GM19035 (cell line): ENCODE measurements around the gene CDC42BPG.

ENCODE experiments used
- ATAC-seq: cut with Tn5 transposase; IDR thresholded peaks from one replicate; pipeline ENCODE4 v1.9.1; 2021; ENCODE audit not compliant: unreplicated experiment

Gene CDC42BPG

DNA sequence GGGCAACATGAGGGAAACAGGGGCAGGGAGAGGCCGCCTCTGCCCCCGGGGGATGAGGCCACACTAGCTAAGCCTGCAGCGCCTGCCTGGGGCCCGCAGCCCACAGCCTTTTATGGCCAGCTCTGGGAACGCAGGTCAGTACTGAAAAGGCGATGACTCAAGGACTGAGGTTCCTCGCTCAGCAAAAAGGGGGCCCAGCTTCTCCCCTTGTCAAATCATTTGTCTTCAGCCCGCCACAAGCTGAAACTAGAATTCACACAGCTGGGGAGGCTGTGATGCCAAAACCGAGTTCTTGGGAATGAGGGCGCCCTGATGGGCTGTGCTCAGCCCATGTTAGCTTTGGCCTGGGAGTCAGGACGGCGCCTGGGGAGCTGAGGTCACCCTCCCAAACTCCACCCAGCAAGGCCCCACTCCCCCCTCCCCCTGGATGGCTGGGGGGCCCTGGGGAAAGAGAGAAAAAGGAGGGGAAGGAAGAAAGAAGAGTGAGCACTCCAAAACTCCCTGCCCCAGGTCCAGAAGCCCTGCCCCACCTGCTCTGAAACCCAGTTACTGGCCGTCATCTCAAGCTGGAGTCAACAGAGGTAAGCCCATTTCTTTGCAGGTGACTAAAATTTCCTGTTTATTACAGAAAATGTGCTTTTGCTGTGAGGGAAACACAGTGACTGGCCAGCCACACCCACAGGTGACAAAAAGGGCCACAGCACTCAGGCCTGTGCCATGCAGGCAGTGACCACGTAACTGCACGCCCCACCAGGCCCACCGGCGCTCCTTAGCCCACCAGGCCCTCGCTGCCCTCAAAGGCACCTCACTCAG, 20.2 kb upstream of the CDC42BPG start:
- ATAC-seq, result peak; percentile 25

DNA sequence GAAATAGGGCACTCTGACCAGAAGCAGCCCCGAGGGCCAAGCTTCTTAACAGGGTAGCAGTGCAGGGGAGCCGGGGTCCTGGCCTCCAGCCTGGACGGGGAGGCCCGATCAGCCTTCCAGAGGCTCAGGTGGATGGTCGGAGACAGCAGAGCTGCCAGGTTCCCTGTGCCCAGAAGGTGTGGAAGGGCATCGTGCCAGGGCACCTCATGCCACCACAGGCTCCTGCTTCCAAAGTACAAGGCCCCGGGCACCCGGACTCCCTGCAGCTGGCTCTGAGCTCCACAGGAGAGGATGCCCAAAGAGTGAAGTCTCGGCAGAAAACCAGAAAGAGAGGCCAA, 19.7 kb upstream of the CDC42BPG start:
- no peak for ATAC-seq

DNA sequence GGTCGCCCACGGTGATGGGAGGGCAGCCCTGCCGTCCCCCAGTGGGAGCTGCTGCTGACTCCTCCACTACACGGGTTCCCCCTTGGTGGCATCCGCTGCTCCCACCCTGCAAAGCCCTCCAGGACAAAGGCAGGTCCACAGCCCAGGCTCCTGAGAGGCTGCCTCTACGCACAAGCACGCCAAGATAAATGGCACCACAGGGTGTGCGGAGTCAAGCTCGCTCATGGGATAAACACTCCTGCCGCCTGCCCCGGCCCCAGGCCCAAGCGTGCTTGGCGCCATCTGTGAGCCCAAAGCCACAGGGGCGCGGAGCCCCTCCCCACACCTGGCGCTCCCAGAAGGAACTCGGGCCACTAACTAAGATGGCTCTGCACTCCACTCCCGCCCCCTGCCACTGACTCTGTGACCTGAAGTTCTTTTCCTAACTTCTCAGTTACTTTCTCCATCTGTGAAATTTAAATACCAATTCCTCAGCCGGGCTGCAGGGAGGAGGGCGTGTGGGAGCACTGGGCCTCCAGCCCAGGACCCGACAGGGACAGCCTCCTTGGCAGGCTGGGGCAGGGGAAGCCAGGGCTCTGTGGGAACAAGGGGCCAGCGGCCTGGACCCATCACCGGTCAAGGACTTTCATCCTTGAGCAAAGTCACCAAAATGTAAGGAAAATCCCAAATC, 19.1 kb upstream of the CDC42BPG start:
- ATAC-seq, result no peak

DNA sequence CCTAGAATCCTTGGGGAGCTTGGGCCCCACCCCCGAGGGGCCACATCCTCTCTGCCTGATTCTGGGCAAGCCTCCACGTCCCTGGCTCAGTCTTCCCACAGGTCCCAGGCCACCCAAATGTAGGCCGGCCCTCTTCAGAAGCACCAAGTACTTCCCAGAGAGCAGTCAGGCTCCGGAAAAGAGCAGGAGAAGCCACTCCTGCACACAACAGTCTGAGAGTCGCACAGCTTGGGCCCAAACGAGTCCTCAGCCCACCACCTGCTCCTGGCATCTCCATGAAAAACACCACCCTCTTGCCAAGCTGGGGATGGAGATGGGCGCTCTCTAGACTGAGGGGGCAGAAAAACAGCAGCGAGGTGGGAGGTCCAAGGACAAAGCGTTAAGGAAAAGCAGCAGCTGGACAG, 18.5 kb upstream of the CDC42BPG start:
- ATAC-seq, result no peak

DNA sequence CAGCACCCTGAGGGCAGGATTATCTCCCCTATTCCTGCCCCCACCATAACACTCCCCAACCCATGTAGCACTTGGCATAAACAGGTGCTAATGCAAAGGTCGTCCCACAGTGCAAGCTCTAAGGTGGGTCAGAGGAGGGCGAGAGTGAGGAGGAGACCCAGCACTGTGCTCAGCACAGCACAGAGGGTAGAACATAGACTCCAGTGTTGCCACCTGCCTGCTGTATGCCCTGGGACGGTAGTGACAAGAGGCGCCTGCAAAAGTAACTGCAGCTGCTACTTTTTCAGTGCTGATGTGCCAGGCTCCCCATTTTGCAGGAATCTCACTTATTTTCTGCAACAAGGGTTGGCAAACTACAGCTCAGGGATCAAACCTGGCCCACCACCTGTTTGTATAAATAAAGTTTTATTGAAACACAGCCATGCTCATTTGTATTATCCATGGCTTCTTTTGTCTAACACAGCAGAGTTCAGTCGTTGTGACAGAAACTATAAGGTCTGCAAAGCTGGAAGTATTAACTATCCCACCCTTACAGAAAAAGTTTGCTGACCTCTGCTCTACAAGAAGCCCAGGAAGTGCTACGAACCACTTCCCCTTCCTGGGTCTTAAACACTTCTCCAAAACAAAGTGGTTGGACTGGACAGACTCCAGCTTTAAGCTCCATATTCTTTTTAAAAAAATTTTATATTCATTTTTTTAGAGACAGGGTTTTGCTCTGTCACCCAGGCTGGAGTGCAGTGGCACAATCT, 16.9 kb upstream of the CDC42BPG start:
- ATAC-seq, result no peak

DNA sequence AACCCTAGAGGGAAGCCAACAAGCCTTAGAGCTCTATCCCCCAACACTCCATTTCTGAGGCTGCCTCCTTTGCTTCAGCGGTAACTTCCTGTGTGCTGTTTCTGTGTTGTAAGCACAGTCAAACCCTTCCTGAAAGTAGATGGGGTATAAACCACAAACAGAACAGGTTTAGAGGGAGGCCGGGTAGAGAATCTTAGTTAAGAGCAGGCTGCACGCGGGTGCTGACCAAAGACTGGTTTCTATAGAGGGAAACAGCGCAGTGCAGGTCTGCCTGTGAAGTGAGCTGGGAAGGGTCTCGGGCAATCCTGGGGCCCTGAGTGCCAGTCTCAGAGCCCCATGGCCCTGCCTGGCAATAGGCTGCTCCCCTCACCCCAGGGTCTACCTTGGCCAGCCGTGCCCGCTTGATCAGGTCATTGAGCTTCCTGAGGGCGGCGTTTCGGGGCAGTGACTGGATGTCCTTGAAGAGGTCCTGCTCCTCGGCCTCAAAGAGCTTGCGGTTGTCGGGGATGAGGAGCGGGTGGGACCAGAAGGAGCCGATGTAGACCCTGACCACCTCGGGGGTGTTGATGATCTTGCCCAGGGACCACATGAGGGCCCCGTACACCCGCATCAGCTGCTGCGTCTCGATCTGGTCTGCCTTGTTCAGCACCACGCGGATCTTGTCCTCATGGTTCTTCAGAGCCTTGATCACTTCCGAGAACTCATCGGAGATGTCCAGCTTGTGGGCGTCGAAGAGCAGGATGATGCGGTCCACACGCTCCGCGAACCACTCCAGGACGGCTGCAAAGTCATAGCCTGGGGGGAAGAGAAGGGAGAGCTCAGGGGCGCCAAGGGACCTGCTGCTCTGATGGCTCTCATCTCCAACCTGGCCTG, 15.3 kb upstream of the CDC42BPG start:
- peak; percentile 74 for ATAC-seq

DNA sequence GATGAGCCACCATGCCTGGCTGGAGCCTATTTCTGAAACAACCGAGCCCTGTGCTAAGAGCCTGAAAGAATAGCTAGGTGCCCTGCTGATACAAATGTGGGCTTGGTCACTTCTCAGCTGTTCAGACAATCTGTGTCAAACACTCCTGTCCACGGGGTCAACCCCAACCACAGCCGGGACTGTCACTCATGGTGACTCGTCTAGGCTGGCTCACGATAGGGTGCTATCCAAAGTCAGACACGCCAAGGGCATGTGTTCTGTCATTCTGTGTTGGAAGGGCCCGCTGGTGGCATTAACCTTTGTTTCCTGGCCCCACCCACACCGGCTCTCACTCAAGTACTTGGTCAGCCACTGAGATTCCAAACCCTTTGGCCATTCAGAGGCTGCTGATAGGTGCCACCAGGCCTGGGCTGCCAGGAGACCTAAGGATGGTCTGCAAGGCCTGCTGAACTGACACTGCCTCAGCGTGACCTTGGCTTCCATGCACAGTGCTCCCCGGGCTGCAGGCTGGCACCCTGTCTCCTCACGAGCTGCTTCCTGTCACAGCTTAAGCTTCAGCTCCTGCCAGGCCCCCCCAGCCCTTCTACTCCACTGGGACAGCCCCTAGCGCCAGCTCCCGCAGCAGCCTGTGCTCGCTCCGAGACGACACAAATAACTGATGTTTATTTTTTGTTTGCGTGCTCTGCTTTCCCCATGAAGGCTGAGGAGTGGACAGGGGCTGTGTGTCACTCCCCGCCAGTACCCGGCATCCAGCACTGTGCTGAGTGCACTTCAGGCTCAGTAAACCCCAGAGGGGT, 14.2 kb upstream of the CDC42BPG start:
- ATAC-seq, result peak; percentile 6

DNA sequence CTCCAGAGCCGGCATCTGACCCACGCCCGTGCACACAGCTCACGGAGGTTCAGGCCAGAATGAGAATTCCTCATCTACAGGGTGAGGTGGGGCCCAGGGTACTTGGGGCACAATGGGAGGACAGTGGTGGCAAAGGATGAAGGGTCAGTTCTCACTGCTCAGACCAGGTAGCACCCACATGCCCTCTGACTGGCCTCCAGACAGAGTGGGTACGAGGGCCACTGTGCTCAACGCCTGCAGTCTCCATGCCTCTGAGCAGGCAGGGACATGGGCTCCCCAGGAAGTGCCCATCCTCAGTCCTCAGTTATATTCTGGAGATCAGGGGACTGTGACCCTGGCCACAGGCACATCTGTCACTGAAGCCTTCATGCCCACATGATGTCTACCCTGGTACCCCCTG, 13.0 kb upstream of the CDC42BPG start:
- ATAC-seq, result no peak

DNA sequence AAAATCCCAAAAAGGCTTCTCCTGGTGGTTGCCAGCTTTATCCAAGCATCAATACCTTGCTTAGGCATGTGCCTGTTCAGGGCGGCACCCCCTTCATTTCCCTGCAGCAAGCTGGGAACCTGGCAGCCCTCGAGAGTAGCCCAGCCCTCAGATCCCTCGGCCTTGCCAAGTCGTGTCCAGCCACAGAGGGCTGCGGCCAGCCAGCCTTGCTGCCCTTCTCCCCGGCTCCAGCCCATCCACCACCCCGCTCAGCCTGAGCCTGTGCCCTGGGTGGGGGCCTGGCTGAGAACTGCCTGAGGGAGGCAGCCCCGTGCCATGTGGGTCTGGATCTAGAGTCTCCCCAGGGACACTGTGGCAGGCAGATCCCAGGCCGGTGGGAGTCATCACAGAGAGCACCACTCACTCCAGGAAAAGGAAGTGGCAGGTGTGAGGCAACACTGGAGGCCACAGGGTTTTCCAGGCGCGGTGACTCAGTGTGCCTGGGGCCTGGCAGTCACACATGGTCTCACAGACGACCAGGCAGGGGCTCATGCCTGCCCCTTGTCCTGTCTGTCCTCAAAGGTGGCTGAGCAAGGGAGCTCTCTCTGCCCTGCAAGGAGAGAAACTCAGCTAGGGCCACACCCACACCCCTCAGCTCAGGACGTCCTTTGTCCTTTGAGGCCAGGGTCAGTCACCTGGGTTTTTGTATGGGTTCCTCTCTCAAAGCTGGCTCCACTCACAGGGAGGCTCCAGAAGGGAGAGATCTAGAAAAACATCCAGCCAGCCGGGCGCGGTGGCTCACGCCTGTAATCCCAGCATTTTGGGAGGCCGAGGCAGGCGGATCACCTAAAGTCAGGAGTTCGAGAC, 12.2 kb upstream of the CDC42BPG start:
- ATAC-seq, result no peak

DNA sequence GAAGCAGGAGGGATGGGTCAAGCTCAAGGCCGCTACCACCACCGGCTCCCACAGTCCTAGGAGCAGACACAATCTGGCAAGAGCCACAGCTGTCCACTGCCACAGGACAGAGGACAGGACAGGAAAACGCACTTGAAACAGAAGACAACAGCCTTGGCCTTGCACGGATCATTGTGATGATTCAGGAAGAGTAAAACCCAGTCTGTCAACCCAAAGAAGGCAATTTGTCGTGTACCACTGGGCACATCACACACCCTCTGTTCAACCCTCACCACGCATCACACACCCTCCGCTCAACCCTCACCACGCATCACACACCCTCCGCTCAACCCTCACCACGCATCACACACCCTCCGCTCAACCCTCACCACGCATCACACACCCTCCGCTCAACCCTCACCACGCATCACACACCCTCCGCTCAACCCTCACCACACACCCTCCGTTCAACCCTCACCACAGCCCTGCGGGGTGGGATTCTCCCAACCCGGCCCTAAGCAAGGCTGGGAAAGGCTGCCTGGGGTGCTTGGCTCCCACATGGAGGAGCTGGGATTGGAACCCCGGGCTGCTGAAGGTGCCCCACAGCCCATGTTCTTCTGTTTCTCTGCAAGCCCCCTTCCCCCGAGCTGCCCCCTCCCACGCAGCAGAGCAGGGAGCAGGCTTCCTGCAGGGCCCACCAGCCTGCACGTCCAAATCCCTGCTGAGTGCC, 11.3 kb upstream of the CDC42BPG start:
- no peak for ATAC-seq

DNA sequence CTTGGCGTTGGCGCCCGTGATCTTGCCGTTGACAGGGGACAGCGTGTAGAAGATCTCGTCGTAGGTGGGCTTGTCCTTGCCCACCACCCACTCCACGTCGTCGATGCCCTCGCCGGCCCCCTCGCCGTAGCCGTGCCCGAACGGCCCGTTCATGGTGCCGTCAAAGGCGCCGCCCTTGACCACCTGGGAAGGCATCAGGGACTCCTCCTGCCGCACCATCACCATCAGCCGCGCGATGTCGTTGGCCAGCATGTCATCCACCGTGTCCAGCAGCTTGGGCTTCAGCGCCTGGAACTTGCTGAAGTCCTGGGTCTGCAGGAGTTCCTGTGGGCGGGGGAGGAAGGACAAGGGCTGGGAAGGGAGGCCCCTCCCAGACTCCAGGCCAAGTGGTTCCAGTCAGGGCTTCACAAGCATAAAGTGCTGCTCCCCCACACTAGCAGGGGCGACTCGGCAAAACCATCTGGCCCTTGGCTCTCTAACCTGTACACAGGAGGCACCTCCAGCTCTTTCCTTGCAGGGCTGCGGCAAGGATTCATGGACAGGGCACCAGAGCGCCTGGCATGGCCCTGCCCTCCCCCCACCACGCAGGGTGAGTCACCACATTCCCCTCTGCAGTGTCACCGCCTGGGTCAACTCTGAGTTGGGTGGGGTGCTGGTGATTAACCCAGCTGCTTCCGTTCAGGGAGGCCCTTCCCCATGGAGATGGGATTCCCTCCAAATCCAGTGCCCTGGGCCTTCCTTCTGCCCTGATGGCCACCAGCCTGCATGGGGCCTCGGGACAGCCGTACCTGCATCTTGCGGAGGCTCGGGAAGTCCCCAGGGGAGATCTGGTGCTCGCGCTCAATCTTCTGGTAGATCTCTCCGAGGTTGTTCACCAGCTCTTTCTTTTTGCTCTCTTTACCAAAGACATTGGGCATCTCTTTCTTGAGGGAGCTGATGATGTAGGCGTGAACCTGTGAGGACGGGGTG, 10.4 kb upstream of the CDC42BPG start:
- ATAC-seq, result no peak

DNA sequence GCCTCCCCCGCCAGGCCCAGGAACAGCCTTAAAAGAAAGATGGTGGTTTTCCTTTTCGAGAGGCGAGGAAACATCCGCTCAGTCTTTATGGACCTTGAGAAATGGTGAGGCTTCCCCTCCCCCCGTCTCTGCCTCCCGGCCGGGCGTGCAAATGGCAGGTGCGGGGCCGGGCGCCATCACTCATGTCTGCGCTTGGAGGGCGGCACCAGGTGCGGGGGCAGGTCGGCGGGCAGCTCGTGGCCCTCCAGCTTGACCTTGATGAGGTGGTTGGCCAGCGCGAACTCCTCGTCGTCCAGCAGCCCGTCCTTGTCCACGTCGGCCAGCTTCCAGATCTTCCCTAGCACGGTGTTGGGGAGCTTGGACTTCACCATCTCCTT, 9.7 kb upstream of the CDC42BPG start:
- no peak for ATAC-seq

DNA sequence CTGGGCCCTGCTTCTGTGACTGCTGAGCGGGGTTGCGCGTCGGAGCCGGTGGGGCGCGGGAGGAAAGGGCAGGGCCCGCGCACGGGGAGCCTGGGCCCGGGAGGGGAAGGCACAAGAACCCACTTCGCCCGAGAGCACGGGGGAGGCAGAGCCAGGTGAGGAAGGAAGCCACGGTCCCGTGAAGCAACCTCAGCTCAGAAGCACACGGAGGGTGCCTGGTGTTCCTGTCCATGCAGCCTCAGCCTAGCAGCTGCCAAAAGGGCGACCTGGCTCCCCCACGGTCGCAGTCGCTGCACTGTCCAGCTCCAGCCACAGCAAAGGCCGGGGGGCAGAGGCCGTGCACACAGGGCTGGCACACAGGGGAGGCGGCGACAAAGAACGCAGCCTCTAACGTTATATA, 9.3 kb upstream of the CDC42BPG start:
- no peak for ATAC-seq

DNA sequence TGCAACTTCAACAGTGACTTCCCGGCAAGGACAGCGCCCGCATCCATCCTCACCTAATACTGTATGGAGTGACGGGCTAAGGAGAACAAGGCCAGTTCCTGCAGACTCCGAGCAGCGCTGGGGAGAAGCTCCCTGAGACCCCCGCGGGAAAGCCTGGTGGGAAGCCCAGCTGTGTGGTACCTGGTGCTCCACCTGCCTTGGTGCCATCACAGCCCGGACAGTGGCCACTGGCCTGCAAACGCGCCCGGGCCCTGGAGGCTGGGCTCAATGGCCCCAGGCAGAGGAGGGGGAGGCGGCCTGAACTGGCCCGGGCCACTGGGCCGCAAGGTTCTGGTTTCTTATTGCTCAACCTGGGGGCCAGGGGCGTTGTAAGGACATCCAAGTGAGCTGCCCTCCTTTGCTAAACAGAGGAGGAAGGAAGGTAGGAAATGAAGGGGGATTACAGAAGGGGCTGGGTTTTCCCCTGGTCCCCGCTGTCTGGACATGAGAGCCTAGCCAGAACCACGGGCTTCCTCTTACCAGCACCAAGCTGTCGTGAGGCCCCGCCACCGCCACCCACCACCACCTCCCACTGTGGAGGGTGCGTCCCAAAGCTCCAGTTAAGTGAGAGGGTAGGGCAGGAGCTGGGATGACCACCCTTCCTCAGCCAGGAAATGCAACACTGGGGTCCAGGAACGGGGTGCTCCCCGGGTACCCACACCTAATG, 8.5 kb upstream of the CDC42BPG start:
- ATAC-seq, result no peak

DNA sequence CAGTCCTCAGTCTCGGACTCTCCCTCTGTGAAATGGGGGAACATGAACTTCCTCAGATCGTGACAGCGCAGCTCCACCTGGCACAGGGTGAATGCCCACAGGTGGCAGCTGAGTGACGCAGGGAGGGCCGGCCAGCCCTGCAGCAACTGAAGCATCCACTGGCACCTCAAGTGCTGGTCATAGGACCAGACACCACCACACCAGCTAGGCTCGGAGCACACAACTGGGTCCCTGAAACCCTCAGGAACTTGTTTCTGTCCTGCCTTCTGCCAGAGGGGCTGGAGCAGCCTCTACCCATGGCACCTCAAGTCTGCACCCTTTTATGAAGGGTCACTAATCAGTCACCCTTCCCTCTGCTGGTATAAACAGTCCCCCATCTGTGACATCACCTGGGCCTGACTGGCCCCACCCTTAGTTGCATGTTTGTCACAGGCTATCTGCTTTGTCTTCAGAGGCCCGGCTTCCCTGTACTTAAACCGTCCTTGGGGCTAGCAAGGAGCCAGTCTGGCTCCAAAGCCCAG, 7.4 kb upstream of the CDC42BPG start:
- ATAC-seq, result peak; percentile 5

DNA sequence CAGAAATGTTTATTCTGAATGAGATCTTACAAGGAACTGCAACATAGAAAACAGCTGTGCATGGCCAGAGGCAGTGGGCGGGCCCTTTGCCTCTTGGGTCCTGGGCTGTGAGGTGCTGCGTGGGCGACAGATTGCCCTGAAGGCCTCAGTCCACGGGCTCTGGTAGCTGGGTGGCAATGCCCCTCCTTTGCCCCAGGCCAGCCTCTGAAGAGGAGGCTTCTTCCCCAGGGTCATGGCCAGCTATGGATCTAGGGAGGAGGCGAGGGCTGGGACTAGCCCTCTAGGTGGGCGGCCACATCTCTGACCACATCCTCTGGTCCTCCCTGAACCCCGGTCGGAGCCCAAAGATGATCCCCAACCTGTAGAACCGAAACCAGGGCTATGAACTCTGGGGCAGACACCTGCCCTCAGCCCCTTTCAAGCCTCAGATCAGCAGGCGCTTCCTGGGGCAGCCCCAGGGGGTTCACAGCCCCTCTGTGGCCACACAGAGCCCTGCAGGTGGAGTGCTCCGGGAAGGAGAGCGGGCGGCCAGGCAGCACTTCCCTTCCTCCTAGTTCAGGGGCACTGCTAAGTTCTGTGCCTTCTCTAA, 6.6 kb upstream of the CDC42BPG start:
- peak; percentile 72 for ATAC-seq
